HG02943 (cell line): ENCODE results near the gene RASSF7.

Experiments
- ATAC-seq: cut with Tn5 transposase; IDR thresholded peaks from one replicate; pipeline ENCODE4 v1.9.1; 2021; ENCODE audit warnings: mild to moderate bottlenecking, low read depth, moderate library complexity; ENCODE audit not compliant: unreplicated experiment

Gene RASSF7

GRCh38 chr11:605286-606129, 44.7 kb downstream of the RASSF7 start:
- ATAC-seq, result no peak

- ATAC-seq, result no peak
Observed at GRCh38 chr11:606245-606644, 45.5 kb downstream of the RASSF7 start.

- no peak for ATAC-seq
Observed at GRCh38 chr11:607020-607780, 46.4 kb downstream of the RASSF7 start.

- ATAC-seq, result no peak
Observed at GRCh38 chr11:607971-608659, 47.3 kb downstream of the RASSF7 start.

- ATAC-seq, result no peak
Observed at GRCh38 chr11:608791-609251, 48.1 kb downstream of the RASSF7 start.

GRCh38 chr11:609341-609811, 48.6 kb downstream of the RASSF7 start:
- no peak for ATAC-seq

- ATAC-seq, result no peak
Observed at GRCh38 chr11:610146-610801, 49.5 kb downstream of the RASSF7 start.

GRCh38 chr11:611001-611996, 50.5 kb downstream of the RASSF7 start:
- no peak for ATAC-seq

GRCh38 chr11:612201-612960, 51.6 kb downstream of the RASSF7 start:
- ATAC-seq, result no peak

- no peak for ATAC-seq
Observed at GRCh38 chr11:612961-613300, 52.2 kb downstream of the RASSF7 start.

GRCh38 chr11:613369-613968, 52.7 kb downstream of the RASSF7 start:
- ATAC-seq, result no peak
